HG03097 (cell line): ENCODE measurements around the gene GUCY2C.
"Not testable (repeated sequence)": the region's sequence is repeated elsewhere in the genome, so short reads cannot be mapped to it uniquely, and the experiment has no call there.

ENCODE experiments used
- ATAC-seq: cut with Tn5 transposase; IDR thresholded peaks from one replicate; pipeline ENCODE4 v1.9.1; 2021; ENCODE audit not compliant: unreplicated experiment, low FRiP score

The GUCY2C gene

GRCh38 chr12:14696265-14696741 is at the start of gene GUCY2C:
GUCY2C (minus strand) TSS chr12:14696599; CDS start chr12:14696448, 151 bp downstream.
- no peak for ATAC-seq

GRCh38 chr12:14743061-14743460 is 46.7 kb upstream of the GUCY2C start:
- ATAC-seq: no peak

GRCh38 chr12:14741942-14742341 is 45.5 kb upstream of the GUCY2C start:
- ATAC-seq: no peak

- ATAC-seq: no peak
These were observed 44.8 kb upstream of the GUCY2C start for GRCh38 chr12:14741153-14741552.

- not testable (repeated sequence) for ATAC-seq
These were observed 40.0 kb upstream of the GUCY2C start for GRCh38 chr12:14736441-14736840.

GRCh38 chr12:14731821-14732220 is 35.4 kb upstream of the GUCY2C start:
- no peak for ATAC-seq

GRCh38 chr12:14729586-14729985 is 33.2 kb upstream of the GUCY2C start:
- no peak for ATAC-seq

GRCh38 chr12:14723763-14724162 is 27.4 kb upstream of the GUCY2C start:
- ATAC-seq: no peak

- no peak for ATAC-seq
These were observed 20.5 kb upstream of the GUCY2C start for GRCh38 chr12:14716848-14717444.

GRCh38 chr12:14714437-14714836 is 18.0 kb upstream of the GUCY2C start:
- ATAC-seq: no peak

GRCh38 chr12:14710632-14711320 is 14.4 kb upstream of the GUCY2C start:
- no peak for ATAC-seq

GRCh38 chr12:14701809-14702568 is 5.6 kb upstream of the GUCY2C start:
- no peak for ATAC-seq

GRCh38 chr12:14700935-14701334 is 4.5 kb upstream of the GUCY2C start:
- no peak for ATAC-seq

- no peak for ATAC-seq
These were observed 3.5 kb upstream of the GUCY2C start for GRCh38 chr12:14699923-14700322.

GRCh38 chr12:14698555-14698954 is 2.2 kb upstream of the GUCY2C start:
- no peak for ATAC-seq

- no peak for ATAC-seq
These were observed 671 bp downstream of the GUCY2C start for GRCh38 chr12:14695715-14696141.

GRCh38 chr12:14694970-14695369 is 1.4 kb downstream of the GUCY2C start:
- no peak for ATAC-seq

- ATAC-seq: no peak
These were observed 2.2 kb downstream of the GUCY2C start for GRCh38 chr12:14694145-14694714.

GRCh38 chr12:14693116-14693515 is 3.3 kb downstream of the GUCY2C start:
- ATAC-seq: no peak

- no peak for ATAC-seq
These were observed 4.8 kb downstream of the GUCY2C start for GRCh38 chr12:14691560-14691959.

GRCh38 chr12:14689996-14690395 is 6.4 kb downstream of the GUCY2C start:
- ATAC-seq: no peak
